Lower lobe of right lung (tissue), 2 donors: ENCODE results near the gene CEP295NL. TPM values are rescaled to one million over a fixed set of nuclear protein-coding genes. Genes with fewer than 3 reads are reported as not detected.
"Not testable (repeated sequence)": the region's sequence is repeated elsewhere in the genome, so short reads cannot be mapped to it uniquely, and the experiment has no call there.

Experiments
- ATAC-seq, 2 donors: fragments of 200-7000 bp; cut with Tn5 transposase; one replicate each; pipeline ENCODE4 v1.9.1; 2020 to 2022; ENCODE audit warnings: mild to moderate bottlenecking in 2 of 2, moderate library complexity in 2 of 2
- DNase-seq: peaks from one replicate; pipeline ENCODE4 v3.0.0-alpha.2; 2020
- H3K27ac ChIP-seq: fragments of 200-600 bp; one replicate; pipeline ENCODE4 v1.8.0; 2022
- H3K27me3 ChIP-seq: fragments of 200-600 bp; one replicate; pipeline ENCODE4 v1.8.0; 2022; ENCODE audit warnings: low read depth
- H3K36me3 ChIP-seq: fragments of 200-600 bp; one replicate; pipeline ENCODE4 v1.8.0; 2022; ENCODE audit warnings: mild to moderate bottlenecking
- H3K4me1 ChIP-seq: fragments of 200-600 bp; one replicate; pipeline ENCODE4 v1.8.0; 2022
- H3K4me3 ChIP-seq: fragments of 200-600 bp; one replicate; pipeline ENCODE4 v1.8.0; 2022; ENCODE audit warnings: mild to moderate bottlenecking
- H3K9me3 ChIP-seq: fragments of 200-600 bp; one replicate; pipeline ENCODE4 v1.8.0; 2022
- CTCF ChIP-seq: fragments of 200-600 bp; IDR thresholded peaks from one replicate; pipeline ENCODE4 v1.8.0; 2022; ENCODE audit warnings: antibody characterized with exemption, mild to moderate bottlenecking
- intact Hi-C: fragments of 100-400 bp; cut with DNase I; formaldehyde crosslinking; loops from one replicate; pipeline ENCODE4 v1.11.0; 2022
- total RNA-seq: library from RNA; stranded (reverse); fragmentation: NEBNext Ultra II Directional; extraction: Animal tissue kit (Norgen Biotek cat#: 25700); gene quantifications from one replicate; pipeline ENCODE4 v1.2.1, GENCODE V29; 2021
- donor health status: DM: no; HTN: yes; CAD: no; lungs with severe emphysema.

CEP295NL gene
- total RNA-seq, 1 donor from 2014 or later, result 5.5 TPM

GRCh38 chr17:78905116-78905515, 2.1 kb upstream of the CEP295NL start:
- no peak for TF ChIP-seq CTCF
- H3K4me1 ChIP-seq, result peaks cover 7% of the 10 kb centered on the region

GRCh38 chr17:78904371-78904770, 1.4 kb upstream of the CEP295NL start:
- TF ChIP-seq CTCF, result no peak
- peaks cover 12% of the 10 kb centered on the region for H3K4me1 ChIP-seq
- no peak overlapping the region for H3K4me3 ChIP-seq
- H3K27me3 ChIP-seq, result no peaks in the 10 kb centered on the region
- DNase-seq (no peak), ATAC-seq (no peak)
- peaks cover 18% of the 10 kb centered on the region for H3K36me3 ChIP-seq
- H3K9me3 ChIP-seq, result no peaks in the 10 kb centered on the region
- intact Hi-C loops, result no loop called here
- H3K27ac ChIP-seq, result no peak overlapping the region

More at GRCh38 chr17:78905116-78905515, 2.1 kb upstream of the CEP295NL start:
- H3K4me3 ChIP-seq, result no peak overlapping the region
- H3K36me3 ChIP-seq, result peaks cover 17% of the 10 kb centered on the region
- DNase-seq (no peak), ATAC-seq (no peak)
- H3K9me3 ChIP-seq, result no peaks in the 10 kb centered on the region
- no peaks in the 10 kb centered on the region for H3K27me3 ChIP-seq
- intact Hi-C loops, result no loop called here
- no peak overlapping the region for H3K27ac ChIP-seq

GRCh38 chr17:78902231-78902630, 770 bp downstream of the CEP295NL start:
- H3K4me1 ChIP-seq, result peaks cover 27% of the 10 kb centered on the region
- ATAC-seq, intact Hi-C loops, DNase-seq, H3K9me3 ChIP-seq, H3K4me3 ChIP-seq, H3K27ac ChIP-seq, H3K27me3 ChIP-seq: not testable (repeated sequence)
- H3K36me3 ChIP-seq, result peaks cover 18% of the 10 kb centered on the region

- H3K4me1 ChIP-seq, result peaks cover 29% of the 10 kb centered on the region
These were observed 1.2 kb downstream of the CEP295NL start for GRCh38 chr17:78901806-78902205.

GRCh38 chr17:78900816-78901215, 2.2 kb downstream of the CEP295NL start:
- peaks cover 39% of the 10 kb centered on the region for H3K4me1 ChIP-seq
- intact Hi-C loops, result no loop called here

More at GRCh38 chr17:78901806-78902205, 1.2 kb downstream of the CEP295NL start:
- Histone ChIP-seq H3K9me3 (no peaks in the 10 kb centered on the region), H3K27ac (no peak overlapping the region), H3K36me3 (peaks cover 18% of the 10 kb centered on the region), H3K27me3 (no peaks in the 10 kb centered on the region), H3K4me3 (no peak overlapping the region)
- no peak for ATAC-seq
- intact Hi-C loops, result no loop called here
- TF ChIP-seq CTCF, result no peak
- DNase-seq, result no peak

More at GRCh38 chr17:78900816-78901215, 2.2 kb downstream of the CEP295NL start:
- Histone ChIP-seq H3K27ac (no peak overlapping the region), H3K36me3 (peaks cover 18% of the 10 kb centered on the region), H3K4me3 (no peak overlapping the region), H3K9me3 (no peaks in the 10 kb centered on the region), H3K27me3 (no peaks in the 10 kb centered on the region)
- no peak for TF ChIP-seq CTCF
- ATAC-seq, result no peak
- no peak for DNase-seq
